HG03139 (cell line): Measurements from ENCODE around the gene HOXD11.

Source experiments
- ATAC-seq: cut with Tn5 transposase; IDR thresholded peaks from one replicate; pipeline ENCODE4 v1.9.1; 2021; ENCODE audit not compliant: unreplicated experiment

Gene HOXD11

GRCh38 chr2:176106581-176107539, at the start of gene HOXD11:
Gene HOXD11 (plus strand): TSS chr2:176107280. CDS start chr2:176107356, 76 bp downstream.
- no peak for ATAC-seq

GRCh38 chr2:176063958-176064357, 43.1 kb upstream of the HOXD11 start:
- ATAC-seq = no peak

- no peak for ATAC-seq
Measured at GRCh38 chr2:176066645-176067588, 40.2 kb upstream of the HOXD11 start.

- no peak for ATAC-seq
Measured at GRCh38 chr2:176067589-176068418, 39.3 kb upstream of the HOXD11 start.

- ATAC-seq = no peak
Measured at GRCh38 chr2:176068419-176068832, 38.7 kb upstream of the HOXD11 start.

- no peak for ATAC-seq
Measured at GRCh38 chr2:176071330-176072291, 35.5 kb upstream of the HOXD11 start.

GRCh38 chr2:176072292-176072669, 34.8 kb upstream of the HOXD11 start:
- no peak for ATAC-seq

GRCh38 chr2:176072951-176073904, 33.9 kb upstream of the HOXD11 start:
- no peak for ATAC-seq

- no peak for ATAC-seq
Measured at GRCh38 chr2:176074919-176075425, 32.1 kb upstream of the HOXD11 start.

GRCh38 chr2:176075481-176075880, 31.6 kb upstream of the HOXD11 start:
- ATAC-seq = no peak

- no peak for ATAC-seq
Measured at GRCh38 chr2:176076063-176076462, 31.0 kb upstream of the HOXD11 start.

- ATAC-seq = no peak
Measured at GRCh38 chr2:176076796-176077195, 30.3 kb upstream of the HOXD11 start.

GRCh38 chr2:176078541-176079284, 28.4 kb upstream of the HOXD11 start:
- ATAC-seq = no peak

- no peak for ATAC-seq
Measured at GRCh38 chr2:176079285-176079830, 27.7 kb upstream of the HOXD11 start.

- ATAC-seq = no peak
Measured at GRCh38 chr2:176079831-176080539, 27.1 kb upstream of the HOXD11 start.

- ATAC-seq = no peak
Measured at GRCh38 chr2:176080540-176081375, 26.3 kb upstream of the HOXD11 start.
